ENCODE measurements around the gene PSME2.
A peak's percentile ranks its signal among the peaks of the same experiment; 100 is the strongest.

PSME2 gene

GRCh38 chr14:24146453-24146977, at the start of gene PSME2:
Gene PSME2, minus strand, starts transcription at chr14:24146610. Its CDS starts 29 bp downstream, at chr14:24146581.
- FAIRE-seq, result no peak
- peak; percentile 98 for DNase-seq (ENCODE audit: low spot score)

- peak; percentile 30 for FAIRE-seq
- DNase-seq (ENCODE audit: low spot score), result peak; percentile 93
Measured at GRCh38 chr14:24195186-24196070, 49.0 kb upstream of the PSME2 start, which contains the start of gene TM9SF1. Gene TM9SF1, minus strand, starts transcription at chr14:24195441. Its CDS starts 422 bp downstream, at chr14:24195019.

DNA sequence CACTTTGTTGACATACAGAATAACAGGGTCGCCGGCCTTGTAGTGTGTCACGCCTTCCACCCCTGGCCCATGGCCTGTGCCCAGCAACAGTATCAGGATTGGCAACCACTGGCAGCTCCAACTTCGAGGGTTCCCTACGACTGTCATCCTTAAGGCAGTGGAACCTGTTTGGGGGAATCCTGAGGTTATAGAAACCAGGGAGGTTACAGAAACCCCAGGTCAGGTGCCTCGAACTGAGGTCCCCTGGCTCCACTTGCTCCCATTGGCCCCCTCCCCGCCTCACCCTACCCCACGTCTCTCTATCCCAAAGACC, 48.4 kb upstream of the PSME2 start:
- DNase-seq (ENCODE audit: low spot score) (no peak), FAIRE-seq (no peak)

GRCh38 chr14:24194186-24194872, 47.9 kb upstream of the PSME2 start:
- no peak for DNase-seq (ENCODE audit: low spot score)
- no peak for FAIRE-seq

DNA sequence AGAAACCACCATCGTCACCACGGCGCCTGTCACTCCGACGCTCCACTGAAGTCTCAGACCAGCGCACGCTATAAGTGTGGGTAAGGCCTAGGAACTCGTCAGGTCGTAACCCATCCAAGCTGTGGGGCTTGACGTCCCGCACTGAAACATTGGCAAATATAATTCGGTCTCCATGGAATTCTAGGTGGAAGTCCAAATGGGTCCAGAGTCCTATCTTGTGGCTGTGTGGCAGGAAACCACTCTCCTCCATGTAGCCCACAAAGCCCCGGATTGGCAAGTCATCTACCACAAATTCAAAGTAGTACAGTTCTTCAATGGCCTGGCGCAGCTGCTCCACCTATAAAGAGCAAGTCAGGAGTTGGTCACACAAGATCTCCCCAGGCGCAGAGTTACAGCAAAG, 46.5 kb upstream of the PSME2 start:
- FAIRE-seq, result no peak

DNA sequence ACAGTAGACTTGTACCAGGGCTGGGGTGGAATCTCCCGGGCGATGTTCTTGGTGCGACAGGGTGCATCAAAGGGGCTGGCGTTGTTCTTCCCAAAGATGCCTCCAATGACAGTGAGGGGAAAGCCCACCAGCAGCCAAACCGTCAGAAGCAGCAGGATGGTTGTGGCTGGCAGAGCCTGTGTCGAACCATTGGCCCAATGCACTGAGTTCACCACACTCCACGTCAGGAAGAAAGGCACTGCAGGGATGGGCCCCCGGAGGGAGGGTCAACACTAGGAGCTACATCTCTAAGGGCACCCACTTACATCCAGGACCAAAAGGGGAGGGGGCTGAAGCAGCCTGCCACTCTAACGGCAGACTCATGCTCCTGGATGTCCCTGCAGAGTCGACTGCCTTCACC, 44.0 kb upstream of the PSME2 start:
- no peak for DNase-seq (ENCODE audit: low spot score)
- no peak for FAIRE-seq

More for the DNA sequence above, 46.5 kb upstream of the PSME2 start:
- no peak for DNase-seq (ENCODE audit: low spot score)

DNA sequence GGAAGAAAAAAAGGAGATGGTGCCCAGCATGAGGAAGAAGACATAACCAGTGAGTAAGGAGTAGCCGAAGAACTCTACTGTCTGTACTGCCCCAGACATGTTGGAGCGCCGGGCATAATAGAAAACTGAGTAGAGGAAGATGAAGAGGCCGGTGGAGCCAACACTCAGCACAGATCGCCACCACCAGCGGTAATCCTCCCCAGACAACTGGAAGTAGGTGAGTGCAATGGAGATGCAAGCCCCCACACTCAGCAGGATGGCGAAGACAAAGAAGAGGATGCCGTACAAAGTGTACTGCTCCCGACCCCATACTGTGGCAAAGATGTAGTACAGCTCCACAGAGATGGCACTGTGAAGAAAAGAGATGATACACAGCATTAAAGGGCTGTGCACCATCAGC, 43.0 kb upstream of the PSME2 start:
- DNase-seq (ENCODE audit: low spot score) (no peak), FAIRE-seq (no peak)

DNA sequence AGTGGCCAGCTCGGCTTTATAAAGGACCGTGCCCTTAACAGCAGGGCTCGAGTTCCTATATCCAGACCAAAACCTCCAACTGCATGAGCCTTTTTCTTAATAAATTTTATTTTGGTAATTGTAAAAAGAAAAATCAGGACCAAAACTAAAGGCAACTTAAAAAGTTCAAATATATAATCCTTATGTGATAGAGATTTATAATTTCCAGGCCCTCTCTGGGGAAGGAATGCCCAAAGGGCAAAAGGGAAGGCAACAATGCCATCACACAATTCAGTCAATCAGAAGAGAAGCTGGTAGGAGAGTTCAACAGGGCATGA, 42.6 kb upstream of the PSME2 start:
- DNase-seq (ENCODE audit: low spot score), result no peak
- no peak for FAIRE-seq

DNA sequence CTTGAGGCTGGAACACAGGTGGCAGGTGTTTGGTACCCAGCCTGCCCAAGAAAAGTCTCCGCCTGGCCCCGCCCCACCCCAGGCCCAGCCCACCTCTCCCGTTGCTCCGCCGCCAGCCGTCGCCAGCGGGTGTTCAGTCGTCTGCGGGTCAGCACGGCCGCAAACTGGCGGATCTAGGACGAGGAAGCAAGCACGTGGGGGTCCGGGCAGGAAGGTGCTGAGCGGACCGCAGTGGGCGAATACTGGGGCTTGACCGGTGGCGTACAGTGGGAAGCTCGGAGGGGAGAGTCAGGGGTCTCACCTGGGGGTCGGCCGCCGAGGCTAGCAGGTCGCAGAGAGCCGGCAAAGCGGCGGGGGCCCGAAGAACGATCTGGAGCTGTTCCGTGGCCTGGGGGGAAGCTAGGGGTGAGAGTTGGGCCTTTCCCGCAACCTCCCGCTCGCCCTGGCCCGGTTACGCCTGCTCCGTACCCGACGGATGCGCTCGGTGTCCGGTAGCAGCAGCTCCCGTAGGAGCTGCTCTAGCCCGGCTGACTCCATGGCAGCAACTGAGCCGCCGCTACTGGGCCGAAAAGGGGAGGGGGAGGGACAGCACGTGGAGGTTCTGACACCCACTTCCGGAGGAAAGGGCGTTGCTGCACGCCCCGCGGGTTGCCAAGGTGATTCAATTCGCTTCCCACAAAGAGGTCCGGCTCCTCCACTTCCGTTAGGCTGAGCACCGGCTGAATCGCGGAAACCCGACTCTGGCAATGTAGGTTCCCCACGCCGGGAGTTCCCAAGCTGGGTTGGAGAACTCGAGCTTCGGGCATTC, 42.0 kb upstream of the PSME2 start, which contains the start of gene IPO4:
Gene IPO4, minus strand, starts transcription at position 566 of the 808 bp plus-strand sequence. Its CDS starts 29 bp downstream, at position 537.
- DNase-seq (ENCODE audit: low spot score), result peak; percentile 98
- no peak for FAIRE-seq

- DNase-seq (ENCODE audit: low spot score) (no peak), FAIRE-seq (no peak)
Measured at GRCh38 chr14:24187539-24187915, 41.1 kb upstream of the PSME2 start.

DNA sequence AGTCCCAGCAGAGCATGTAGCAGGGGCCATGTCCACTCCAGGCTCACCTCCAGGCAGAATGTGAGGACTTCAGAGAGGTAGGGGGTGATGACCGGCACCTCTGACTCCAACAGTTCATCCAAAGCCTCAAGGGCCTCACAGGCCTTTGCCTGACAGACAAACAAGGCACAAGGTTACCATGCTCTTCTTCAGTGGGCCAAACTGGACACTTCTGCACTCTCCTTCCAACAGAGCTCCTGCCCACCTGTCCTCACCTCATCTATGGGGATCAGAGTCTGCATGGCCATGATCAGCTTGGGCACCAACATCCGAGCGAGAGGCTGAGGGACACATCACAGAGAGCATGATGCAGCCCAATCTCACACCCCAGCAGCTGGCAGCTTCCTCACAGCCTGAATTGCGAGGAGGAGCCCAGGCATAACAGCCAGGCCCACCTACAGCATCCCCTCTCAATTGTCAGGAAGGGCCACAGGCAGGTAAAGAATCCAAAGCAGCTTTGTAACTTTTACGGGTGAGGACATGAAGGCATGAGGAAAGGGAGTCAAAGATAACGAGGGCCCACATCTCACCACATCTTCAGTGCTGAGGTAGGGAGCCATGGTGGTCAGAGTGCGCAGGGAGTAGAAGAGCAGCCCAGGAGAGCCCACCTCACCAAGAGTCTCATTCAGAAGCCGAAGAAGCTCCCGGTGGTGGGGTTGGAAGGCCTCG, 40.6 kb upstream of the PSME2 start:
- FAIRE-seq (no peak), DNase-seq (ENCODE audit: low spot score) (no peak)

DNA sequence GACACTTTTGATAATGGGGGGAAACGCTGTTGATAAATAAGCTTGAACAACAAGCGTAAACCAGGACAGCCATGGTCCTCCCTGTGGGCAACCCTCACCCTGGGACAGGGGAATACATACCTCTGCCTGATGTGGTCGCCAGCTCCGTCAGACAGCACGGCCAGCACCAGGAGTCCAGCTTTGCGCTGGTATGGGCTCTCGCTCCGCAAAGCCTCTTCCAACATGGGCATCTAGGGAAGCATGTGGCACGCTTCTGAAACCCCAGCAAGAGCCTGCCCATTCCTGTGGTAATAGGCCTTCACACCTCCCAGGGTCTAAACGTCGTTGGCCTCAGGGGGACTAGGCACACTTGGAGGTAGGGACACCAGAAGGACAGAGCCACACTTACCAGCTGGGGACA, 39.3 kb upstream of the PSME2 start:
- no peak for DNase-seq (ENCODE audit: low spot score)
- no peak for FAIRE-seq

GRCh38 chr14:24185026-24185425, 38.6 kb upstream of the PSME2 start:
- no peak for FAIRE-seq
- no peak for DNase-seq (ENCODE audit: low spot score)

- DNase-seq (ENCODE audit: low spot score), result no peak
- FAIRE-seq, result no peak
Measured at GRCh38 chr14:24184104-24184970, 37.9 kb upstream of the PSME2 start.

GRCh38 chr14:24183014-24183481, 36.6 kb upstream of the PSME2 start:
- no peak for FAIRE-seq

DNA sequence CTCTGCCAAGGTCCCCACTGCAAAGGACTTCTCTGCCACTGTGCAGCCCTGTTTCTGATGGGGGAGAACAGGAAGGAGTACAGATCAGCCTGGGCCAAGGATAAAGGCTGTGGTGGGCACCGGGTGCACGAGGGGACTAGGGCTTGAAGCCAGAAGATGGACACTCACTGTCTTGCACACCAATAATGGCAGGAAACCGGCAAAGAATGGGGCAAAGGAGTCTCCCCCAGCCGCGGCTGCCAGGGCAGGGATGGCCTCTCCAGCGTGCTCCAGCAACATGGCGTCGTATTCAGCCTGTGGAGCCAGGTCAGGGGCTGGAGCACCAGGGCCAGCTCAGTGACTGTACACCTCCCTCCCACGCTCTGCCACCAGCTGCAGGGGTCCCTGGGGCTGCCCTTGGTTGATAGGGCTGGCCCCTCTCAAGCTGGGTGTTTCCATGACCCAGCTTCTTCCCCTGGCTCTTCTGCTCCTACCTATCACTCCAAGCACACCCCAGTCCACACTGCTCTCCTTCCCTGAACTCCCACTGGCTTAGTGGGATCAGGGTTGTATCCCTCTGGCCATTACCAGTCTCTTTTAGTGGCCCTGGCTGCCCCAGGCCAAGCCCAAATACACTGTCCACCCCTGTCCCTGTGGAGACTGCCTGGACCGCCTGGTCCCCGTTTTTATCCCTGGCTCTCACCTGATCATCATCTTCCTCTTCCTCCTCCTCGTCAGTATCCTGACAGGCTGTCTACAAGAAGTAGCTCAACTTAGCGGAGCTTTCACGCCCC, 35.9 kb upstream of the PSME2 start:
- DNase-seq (ENCODE audit: low spot score), result no peak
- FAIRE-seq, result no peak

More at GRCh38 chr14:24183014-24183481, 36.6 kb upstream of the PSME2 start:
- no peak for DNase-seq (ENCODE audit: low spot score)

- DNase-seq (ENCODE audit: low spot score) (no peak), FAIRE-seq (no peak)
Measured at GRCh38 chr14:24181371-24182077, 35.1 kb upstream of the PSME2 start.

GRCh38 chr14:24179961-24180796, 33.8 kb upstream of the PSME2 start:
- FAIRE-seq (no peak), DNase-seq (ENCODE audit: low spot score) (no peak)

Measured in urothelium cell line (cell line).